Smooth muscle cell (in vitro differentiated cells): Measurements from ENCODE around the gene NR1H3. TPM values are rescaled to one million over a fixed set of nuclear protein-coding genes. Genes with fewer than 3 reads are reported as not detected.

Experiments
- DNase-seq: peaks from one replicate; lab custom pipeline; 2025; ENCODE audit not compliant: unreplicated experiment; lab: John Stamatoyannopoulos, UW
- H2AFZ ChIP-seq: fragments of 200-600 bp; sonication (generic); 2 replicates; pipeline ENCODE4 v1.6.0; 2016; ENCODE audit warnings: antibody characterized with exemption, low read depth, mild to moderate bottlenecking
- H3F3A ChIP-seq: fragments of 200-600 bp; sonication (generic); 2 replicates; pipeline ENCODE4 v1.6.0; 2017; ENCODE audit warnings: antibody characterized with exemption, low read depth
- H3K27ac ChIP-seq: fragments of 200-600 bp; sonication (generic); 2 replicates; pipeline ENCODE4 v1.5.1; 2016; ENCODE audit warnings: low read depth, mild to moderate bottlenecking
- H3K27me3 ChIP-seq: fragments of 200-600 bp; sonication (generic); 2 replicates; pipeline ENCODE4 v1.6.1; 2016; ENCODE audit warnings: low read depth, mild to moderate bottlenecking
- H3K36me3 ChIP-seq: fragments of 200-600 bp; sonication (generic); 2 replicates; pipeline ENCODE4 v1.5.1; 2016; ENCODE audit warnings: low read depth
- H3K4me1 ChIP-seq: fragments of 200-600 bp; sonication (generic); 2 replicates; pipeline ENCODE4 v1.5.1; 2016; ENCODE audit warnings: low read depth
- H3K4me2 ChIP-seq: fragments of 200-600 bp; sonication (generic); 2 replicates; pipeline ENCODE4 v1.6.0; 2016; ENCODE audit warnings: mild to moderate bottlenecking
- H3K4me3 ChIP-seq: fragments of 200-600 bp; sonication (generic); 2 replicates; pipeline ENCODE4 v1.5.1; 2016; ENCODE audit warnings: mild to moderate bottlenecking
- H3K79me2 ChIP-seq: fragments of 200-600 bp; sonication (generic); 2 replicates; pipeline ENCODE4 v1.6.0; 2016; ENCODE audit warnings: low read depth, mild to moderate bottlenecking
- H3K9ac ChIP-seq: fragments of 200-600 bp; sonication (generic); 2 replicates; pipeline ENCODE4 v1.6.0; 2016; ENCODE audit warnings: low read depth
- H3K9me3 ChIP-seq: fragments of 200-600 bp; sonication (generic); replicated peaks from 2 replicates; pipeline ENCODE4 v1.5.1; 2016; ENCODE audit warnings: low read depth
- H4K20me1 ChIP-seq: fragments of 200-600 bp; sonication (generic); 2 replicates; pipeline ENCODE4 v1.6.0; 2016; ENCODE audit warnings: low read depth
- WGBS: methylation state at CpG from one replicate; pipeline ENCODE4 v1.1.7; 2016; ENCODE audit warnings: low lambda C conversion rate; 5-methylcytosine and 5-hydroxymethylcytosine counted together
- polyA plus RNA-seq: library from polyadenylated mRNA; unstranded; fragments of >200 nt; fragmentation: Nextera tagmentation; extraction: Ambion mirVana; gene quantifications from 2 replicates; pipeline ENCODE4 v1.2.1, GENCODE V29; 2016
- total RNA-seq: library from RNA; depleted of rRNA; stranded (reverse); fragments of >200 nt; gene quantifications from 2 replicates; pipeline ENCODE4 v1.2.3, GENCODE V29; 2014
- TF ChIP-seq, protein P1 (sequence below): fragments of 200-600 bp; sonication (generic); IDR thresholded peaks from 2 replicates; pipeline ENCODE4 v1.5.1; 2017; ENCODE audit warnings: borderline replicate concordance, mild to moderate bottlenecking, antibody characterized with exemption; ENCODE audit not compliant: insufficient read depth, poor library complexity, severe bottlenecking

NR1H3 gene
- total and polyA plus RNA-seq, 2 experiments from 2014 or later, result 8.1 to 13.7 TPM

- no peak overlapping the region for H3K27ac ChIP-seq
- TF ChIP-seq, protein P1, sequence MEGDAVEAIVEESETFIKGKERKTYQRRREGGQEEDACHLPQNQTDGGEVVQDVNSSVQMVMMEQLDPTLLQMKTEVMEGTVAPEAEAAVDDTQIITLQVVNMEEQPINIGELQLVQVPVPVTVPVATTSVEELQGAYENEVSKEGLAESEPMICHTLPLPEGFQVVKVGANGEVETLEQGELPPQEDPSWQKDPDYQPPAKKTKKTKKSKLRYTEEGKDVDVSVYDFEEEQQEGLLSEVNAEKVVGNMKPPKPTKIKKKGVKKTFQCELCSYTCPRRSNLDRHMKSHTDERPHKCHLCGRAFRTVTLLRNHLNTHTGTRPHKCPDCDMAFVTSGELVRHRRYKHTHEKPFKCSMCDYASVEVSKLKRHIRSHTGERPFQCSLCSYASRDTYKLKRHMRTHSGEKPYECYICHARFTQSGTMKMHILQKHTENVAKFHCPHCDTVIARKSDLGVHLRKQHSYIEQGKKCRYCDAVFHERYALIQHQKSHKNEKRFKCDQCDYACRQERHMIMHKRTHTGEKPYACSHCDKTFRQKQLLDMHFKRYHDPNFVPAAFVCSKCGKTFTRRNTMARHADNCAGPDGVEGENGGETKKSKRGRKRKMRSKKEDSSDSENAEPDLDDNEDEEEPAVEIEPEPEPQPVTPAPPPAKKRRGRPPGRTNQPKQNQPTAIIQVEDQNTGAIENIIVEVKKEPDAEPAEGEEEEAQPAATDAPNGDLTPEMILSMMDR, result no peak
- no peaks in the 10 kb centered on the region for H3F3A ChIP-seq
- H3K79me2 ChIP-seq, result peaks cover 5% of the 10 kb centered on the region
- H3K27me3 ChIP-seq, result no peaks in the 10 kb centered on the region
- H3K9ac ChIP-seq, result no peak overlapping the region
- peaks cover 28% of the 10 kb centered on the region for H3K36me3 ChIP-seq
- no peak overlapping the region for H3K4me3 ChIP-seq
- H3K9me3 ChIP-seq, result no peaks in the 10 kb centered on the region
- peaks cover 19% of the 10 kb centered on the region for H4K20me1 ChIP-seq
- no peak overlapping the region for H2AFZ ChIP-seq
- H3K4me2 ChIP-seq, result no peak overlapping the region
- H3K4me1 ChIP-seq, result no peaks in the 10 kb centered on the region
- DNase-seq, result no peak
Observed at GRCh38 chr11:47280099-47280498, 22.3 kb downstream of the NR1H3 start.

GRCh38 chr11:47280860-47281259 lies 23.1 kb downstream of the NR1H3 start:
- 98% methylated on average over 5 of the region's 5 CpGs for WGBS
- TF ChIP-seq, protein P1, result no peak
- DNase-seq, result no peak
- H3K27ac ChIP-seq, result no peak overlapping the region
- H2AFZ ChIP-seq, result no peak overlapping the region
- no peak overlapping the region for H3K4me3 ChIP-seq
- peaks cover 11% of the 10 kb centered on the region for H4K20me1 ChIP-seq
- H3K79me2 ChIP-seq, result no peaks in the 10 kb centered on the region
- no peak overlapping the region for H3K4me2 ChIP-seq
- H3K27me3 ChIP-seq, result no peaks in the 10 kb centered on the region
- no peaks in the 10 kb centered on the region for H3F3A ChIP-seq
- H3K4me1 ChIP-seq, result no peaks in the 10 kb centered on the region
- H3K9me3 ChIP-seq, result no peaks in the 10 kb centered on the region
- peaks cover 28% of the 10 kb centered on the region for H3K36me3 ChIP-seq
- H3K9ac ChIP-seq, result no peak overlapping the region

GRCh38 chr11:47282462-47282861 lies 24.7 kb downstream of the NR1H3 start:
- WGBS, result 96% methylated on average over 7 of the region's 7 CpGs
- no peak overlapping the region for H3K27ac ChIP-seq
- no peak overlapping the region for H3K4me3 ChIP-seq
- H3K36me3 ChIP-seq, result peaks cover 18% of the 10 kb centered on the region
- DNase-seq, result no peak
- no peak overlapping the region for H2AFZ ChIP-seq
- H3K4me1 ChIP-seq, result no peaks in the 10 kb centered on the region
- no peaks in the 10 kb centered on the region for H3K79me2 ChIP-seq
- no peaks in the 10 kb centered on the region for H3K27me3 ChIP-seq
- H3K4me2 ChIP-seq, result no peak overlapping the region
- TF ChIP-seq, protein P1, result no peak
- no peaks in the 10 kb centered on the region for H3K9me3 ChIP-seq
- no peaks in the 10 kb centered on the region for H4K20me1 ChIP-seq
- no peak overlapping the region for H3K9ac ChIP-seq
- H3F3A ChIP-seq, result no peaks in the 10 kb centered on the region

GRCh38 chr11:47284151-47284550 lies 26.4 kb downstream of the NR1H3 start:
- Histone ChIP-seq H3K79me2 (no peaks in the 10 kb centered on the region), H3K4me2 (no peak overlapping the region), H3K27me3 (no peaks in the 10 kb centered on the region), H3K9ac (no peak overlapping the region), H4K20me1 (no peaks in the 10 kb centered on the region), H3K27ac (no peak overlapping the region), H3K9me3 (no peaks in the 10 kb centered on the region), H3K4me3 (no peak overlapping the region), H2AFZ (no peak overlapping the region), H3F3A (no peaks in the 10 kb centered on the region), H3K4me1 (no peaks in the 10 kb centered on the region), H3K36me3 (peaks cover 18% of the 10 kb centered on the region)
- WGBS, result 92% methylated on average over 3 of the region's 4 CpGs
- TF ChIP-seq, protein P1, result no peak
- DNase-seq, result no peak
